ENCODE results near the gene CACNB2. TPM values are rescaled to one million over a fixed set of nuclear protein-coding genes. Genes with fewer than 3 reads are reported as not detected.
"Not testable (repeated sequence)": the region's sequence is repeated elsewhere in the genome, so short reads cannot be mapped to it uniquely, and the experiment has no call there.

Gene CACNB2
- total and polyA plus RNA-seq, 2 donors = 0.85 to 3.9 TPM

DNA sequence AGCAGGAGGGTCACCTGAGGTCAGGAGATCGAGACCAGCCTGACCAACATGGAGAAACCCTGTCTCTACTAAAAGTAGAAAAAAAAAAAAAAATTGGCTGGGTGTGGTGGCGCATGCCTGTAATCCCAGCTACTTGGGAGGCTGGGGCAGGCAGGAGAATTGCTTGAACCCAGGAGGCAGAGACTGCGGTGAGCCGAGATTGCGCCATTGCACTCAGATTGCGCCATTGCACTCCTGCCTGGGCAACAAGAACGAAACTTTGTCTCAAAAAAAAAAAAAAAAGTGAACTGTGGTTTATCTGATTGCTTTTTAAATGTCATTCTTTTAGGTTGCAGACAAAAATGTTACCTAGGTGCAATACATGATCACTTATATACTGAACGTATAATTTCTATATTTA lies 16.6 kb downstream of the CACNB2 start:
- not testable (repeated sequence) for H3K4me3 ChIP-seq (ENCODE audit: low read length in 2 of 2); H3K27ac ChIP-seq (ENCODE audit: low read depth in 1 of 2, low read length in 1 of 2); H3K4me1 ChIP-seq (ENCODE audit: control insufficient read depth in 2 of 2, insufficient read depth in 2 of 2, low read length in 2 of 2); H3K9me3 ChIP-seq (ENCODE audit: control insufficient read depth in 2 of 2, insufficient read depth in 1 of 2, low read length in 1 of 2); DNase-seq (ENCODE audit: low read depth in 6 of 9, low spot score in 9 of 9); H3K27me3 ChIP-seq (ENCODE audit: control insufficient read depth in 2 of 2, insufficient read depth in 1 of 2, low read length in 1 of 2); H3K36me3 ChIP-seq (ENCODE audit: control insufficient read depth in 2 of 2, insufficient read depth in 2 of 2, low read length in 1 of 2)
- 94% methylated on average over 8 of the region's 8 CpGs for WGBS

DNA sequence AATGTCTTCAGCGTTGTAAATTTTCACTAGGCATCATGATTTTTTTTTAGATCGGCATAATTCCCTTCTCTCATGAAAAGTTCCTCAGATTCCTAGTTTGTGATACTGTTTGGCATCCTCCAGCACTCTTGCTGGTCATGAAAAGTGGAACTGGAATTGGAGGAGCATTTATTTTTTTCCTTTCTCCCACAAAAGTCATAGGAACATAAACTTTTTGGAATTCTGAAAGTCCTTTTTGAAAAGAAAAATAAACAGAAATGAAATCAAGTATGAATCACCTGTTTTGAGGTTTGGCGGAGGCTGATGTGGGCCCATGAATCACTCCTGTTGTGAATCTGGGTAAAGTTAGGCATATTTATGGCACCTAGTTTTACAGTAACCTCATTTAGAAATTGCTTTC lies 17.7 kb downstream of the CACNB2 start:
- Histone ChIP-seq H3K36me3 (ENCODE audit: control insufficient read depth in 2 of 2, insufficient read depth in 2 of 2, low read length in 1 of 2) (no peaks in the 10 kb centered on the region), H3K9me3 (ENCODE audit: control insufficient read depth in 2 of 2, insufficient read depth in 1 of 2, low read length in 1 of 2) (no peaks in the 10 kb centered on the region), H3K27me3 (ENCODE audit: control insufficient read depth in 2 of 2, insufficient read depth in 1 of 2, low read length in 1 of 2) (no peaks in the 10 kb centered on the region), H3K4me3 (ENCODE audit: low read length in 2 of 2) (no peak overlapping the region), H3K27ac (ENCODE audit: low read depth in 1 of 2, low read length in 1 of 2) (no peak overlapping the region), H3K4me1 (ENCODE audit: control insufficient read depth in 2 of 2, insufficient read depth in 2 of 2, low read length in 2 of 2) (no peaks in the 10 kb centered on the region)
- no peak for DNase-seq (ENCODE audit: low read depth in 6 of 9, low spot score in 9 of 9)
- WGBS = 84% methylated on average over 3 of the region's 3 CpGs

DNA sequence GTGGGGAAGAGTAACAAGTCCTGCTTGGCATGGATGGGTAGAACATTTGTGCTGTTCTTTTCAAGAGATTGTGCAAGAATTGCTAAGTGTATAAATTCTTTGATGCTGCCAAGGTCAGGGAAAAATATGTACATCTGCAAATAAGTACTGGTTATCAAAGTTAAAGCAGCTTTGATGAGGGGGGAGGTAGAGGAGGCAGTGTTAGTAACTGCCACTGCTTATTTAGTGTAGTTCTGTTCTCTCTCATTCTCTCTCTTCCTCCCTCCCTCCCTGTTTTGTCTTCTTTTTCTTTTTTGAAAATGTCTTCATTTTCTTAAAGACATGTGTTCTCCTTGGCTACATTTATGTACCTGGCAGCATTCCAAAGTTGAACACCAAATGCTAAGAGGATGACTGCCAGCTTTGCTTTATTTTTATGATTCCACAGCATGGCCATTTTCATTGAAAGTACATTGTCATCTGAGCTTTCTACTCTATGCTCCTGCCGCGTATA lies 18.6 kb downstream of the CACNB2 start:
- H3K9me3 ChIP-seq (ENCODE audit: control insufficient read depth in 2 of 2, insufficient read depth in 1 of 2, low read length in 1 of 2) = no peaks in the 10 kb centered on the region
- no peaks in the 10 kb centered on the region for H3K27me3 ChIP-seq (ENCODE audit: control insufficient read depth in 2 of 2, insufficient read depth in 1 of 2, low read length in 1 of 2)
- H3K36me3 ChIP-seq (ENCODE audit: control insufficient read depth in 2 of 2, insufficient read depth in 2 of 2, low read length in 1 of 2) = no peaks in the 10 kb centered on the region
- no peak overlapping the region for H3K4me3 ChIP-seq (ENCODE audit: low read length in 2 of 2)
- no peaks in the 10 kb centered on the region for H3K4me1 ChIP-seq (ENCODE audit: control insufficient read depth in 2 of 2, insufficient read depth in 2 of 2, low read length in 2 of 2)
- 95% methylated on average over 2 of the region's 2 CpGs for WGBS
- no peak overlapping the region for H3K27ac ChIP-seq (ENCODE audit: low read depth in 1 of 2, low read length in 1 of 2)
- no peak for DNase-seq (ENCODE audit: low read depth in 6 of 9, low spot score in 9 of 9)

DNA sequence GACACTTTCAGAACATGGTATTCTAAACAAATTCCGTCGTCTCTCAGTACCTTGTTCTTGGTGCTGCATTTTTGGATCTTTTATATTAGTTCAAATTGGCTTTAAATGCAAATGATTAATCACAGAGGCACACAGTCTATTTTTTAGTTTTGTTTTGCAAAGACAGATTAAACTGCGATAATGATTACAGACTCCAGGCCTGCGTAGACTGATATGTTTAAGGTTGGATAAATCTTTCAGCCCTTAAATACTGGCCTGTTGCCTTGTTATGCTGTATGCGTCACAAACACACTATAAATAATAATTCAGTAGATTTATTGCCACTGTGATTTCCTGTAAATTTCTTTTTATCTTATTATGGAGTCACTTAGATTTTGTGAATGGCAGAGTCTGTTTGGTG lies 19.3 kb downstream of the CACNB2 start:
- no peaks in the 10 kb centered on the region for H3K27me3 ChIP-seq (ENCODE audit: control insufficient read depth in 2 of 2, insufficient read depth in 1 of 2, low read length in 1 of 2)
- no peaks in the 10 kb centered on the region for H3K9me3 ChIP-seq (ENCODE audit: control insufficient read depth in 2 of 2, insufficient read depth in 1 of 2, low read length in 1 of 2)
- H3K36me3 ChIP-seq (ENCODE audit: control insufficient read depth in 2 of 2, insufficient read depth in 2 of 2, low read length in 1 of 2) = no peaks in the 10 kb centered on the region
- no peaks in the 10 kb centered on the region for H3K4me1 ChIP-seq (ENCODE audit: control insufficient read depth in 2 of 2, insufficient read depth in 2 of 2, low read length in 2 of 2)
- no peak for DNase-seq (ENCODE audit: low read depth in 6 of 9, low spot score in 9 of 9)
- no peak overlapping the region for H3K27ac ChIP-seq (ENCODE audit: low read depth in 1 of 2, low read length in 1 of 2)
- 98% methylated on average over 5 of the region's 5 CpGs for WGBS
- H3K4me3 ChIP-seq (ENCODE audit: low read length in 2 of 2) = no peak overlapping the region

DNA sequence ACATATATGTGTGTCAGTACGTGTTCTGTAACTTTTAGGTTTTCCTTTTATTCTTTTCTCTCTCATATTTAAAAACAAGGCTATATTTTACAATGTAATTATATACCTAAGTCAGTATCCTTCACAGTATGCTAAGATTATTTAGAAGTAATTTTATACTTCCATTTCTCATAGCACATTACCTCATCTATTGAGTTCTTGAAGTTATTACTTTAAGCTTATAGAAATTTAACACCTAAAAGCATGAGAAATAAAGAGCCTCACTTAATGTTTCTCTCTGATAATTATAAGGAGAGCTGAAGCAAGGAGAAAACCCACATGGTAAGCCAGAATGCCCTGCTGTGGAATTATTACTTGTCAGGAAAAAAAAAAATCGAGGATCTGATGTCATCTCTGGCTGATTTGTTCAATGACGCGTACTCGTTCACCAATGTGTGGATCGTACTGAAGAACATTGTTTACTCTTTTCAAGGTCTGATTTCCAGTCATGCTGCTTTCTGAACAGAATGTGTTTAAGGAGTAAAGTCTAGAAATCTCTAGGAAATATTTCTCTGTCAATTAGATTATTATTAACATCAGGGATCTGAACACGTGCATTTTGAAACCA lies 21.9 kb downstream of the CACNB2 start:
- no peak for DNase-seq (ENCODE audit: low read depth in 6 of 9, low spot score in 9 of 9)
- Histone ChIP-seq H3K4me1 (ENCODE audit: control insufficient read depth in 2 of 2, insufficient read depth in 2 of 2, low read length in 2 of 2) (no peaks in the 10 kb centered on the region), H3K4me3 (ENCODE audit: low read length in 2 of 2) (no peak overlapping the region), H3K27me3 (ENCODE audit: control insufficient read depth in 2 of 2, insufficient read depth in 1 of 2, low read length in 1 of 2) (no peaks in the 10 kb centered on the region), H3K9me3 (ENCODE audit: control insufficient read depth in 2 of 2, insufficient read depth in 1 of 2, low read length in 1 of 2) (no peaks in the 10 kb centered on the region), H3K36me3 (ENCODE audit: control insufficient read depth in 2 of 2, insufficient read depth in 2 of 2, low read length in 1 of 2) (no peaks in the 10 kb centered on the region), H3K27ac (ENCODE audit: low read depth in 1 of 2, low read length in 1 of 2) (no peak overlapping the region)
- WGBS = 95% methylated on average over 7 of the region's 7 CpGs

DNA sequence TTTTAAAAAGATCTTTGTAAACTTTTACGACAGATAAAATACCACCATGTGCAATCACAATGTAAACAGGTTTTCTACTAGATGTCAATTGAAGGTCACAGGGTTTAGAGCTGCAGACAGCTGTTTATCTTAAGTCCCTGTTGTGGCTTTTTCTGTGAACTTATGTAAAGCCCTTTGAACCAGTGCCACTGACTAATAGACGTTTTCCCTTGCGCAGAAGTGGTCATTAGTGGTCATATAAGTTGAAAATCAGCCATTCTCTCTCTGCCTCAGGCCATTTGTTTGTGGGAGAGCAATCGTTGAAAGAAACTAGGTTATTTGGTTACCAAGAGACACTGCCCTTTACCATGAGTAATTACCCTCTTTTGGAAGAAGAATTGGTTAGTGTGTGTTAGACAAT lies 23.9 kb downstream of the CACNB2 start:
- no peaks in the 10 kb centered on the region for H3K9me3 ChIP-seq (ENCODE audit: control insufficient read depth in 2 of 2, insufficient read depth in 1 of 2, low read length in 1 of 2)
- H3K27me3 ChIP-seq (ENCODE audit: control insufficient read depth in 2 of 2, insufficient read depth in 1 of 2, low read length in 1 of 2) = no peaks in the 10 kb centered on the region
- no peak for DNase-seq (ENCODE audit: low read depth in 6 of 9, low spot score in 9 of 9)
- WGBS = 90% methylated on average over 4 of the region's 4 CpGs
- H3K4me1 ChIP-seq (ENCODE audit: control insufficient read depth in 2 of 2, insufficient read depth in 2 of 2, low read length in 2 of 2) = no peaks in the 10 kb centered on the region
- H3K36me3 ChIP-seq (ENCODE audit: control insufficient read depth in 2 of 2, insufficient read depth in 2 of 2, low read length in 1 of 2) = no peaks in the 10 kb centered on the region
- no peak overlapping the region for H3K27ac ChIP-seq (ENCODE audit: low read depth in 1 of 2, low read length in 1 of 2)
- no peak overlapping the region for H3K4me3 ChIP-seq (ENCODE audit: low read length in 2 of 2)

DNA sequence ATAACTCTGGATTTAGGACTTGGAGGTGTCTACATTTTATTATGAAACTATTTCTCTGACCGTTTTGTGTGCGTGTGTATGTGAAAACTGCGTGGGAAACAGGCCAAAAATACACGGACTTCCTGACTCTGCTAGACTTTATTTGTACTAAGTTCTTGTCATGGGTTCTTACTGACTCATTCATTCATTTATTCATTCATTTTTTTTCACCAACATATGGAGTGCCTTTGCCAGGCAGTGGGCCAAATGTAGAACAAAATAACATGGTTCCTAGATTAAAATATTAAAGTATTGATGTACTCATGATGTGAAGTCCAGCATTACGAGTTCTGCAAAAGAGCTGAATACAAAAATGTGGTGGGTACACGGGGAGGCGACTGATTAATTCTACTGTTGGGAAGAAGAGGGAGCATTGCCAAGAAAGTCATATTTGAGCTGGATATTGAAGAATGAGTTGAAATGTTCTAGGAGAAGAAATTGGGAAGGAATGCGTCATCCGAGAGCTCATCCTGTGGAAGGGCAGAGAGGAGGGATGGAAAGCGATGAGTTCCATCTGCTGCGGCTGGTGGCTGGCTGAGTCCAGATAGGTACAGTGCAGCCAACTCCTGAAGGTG lies 24.6 kb downstream of the CACNB2 start:
- H3K27ac ChIP-seq (ENCODE audit: low read depth in 1 of 2, low read length in 1 of 2) = no peak overlapping the region

DNA sequence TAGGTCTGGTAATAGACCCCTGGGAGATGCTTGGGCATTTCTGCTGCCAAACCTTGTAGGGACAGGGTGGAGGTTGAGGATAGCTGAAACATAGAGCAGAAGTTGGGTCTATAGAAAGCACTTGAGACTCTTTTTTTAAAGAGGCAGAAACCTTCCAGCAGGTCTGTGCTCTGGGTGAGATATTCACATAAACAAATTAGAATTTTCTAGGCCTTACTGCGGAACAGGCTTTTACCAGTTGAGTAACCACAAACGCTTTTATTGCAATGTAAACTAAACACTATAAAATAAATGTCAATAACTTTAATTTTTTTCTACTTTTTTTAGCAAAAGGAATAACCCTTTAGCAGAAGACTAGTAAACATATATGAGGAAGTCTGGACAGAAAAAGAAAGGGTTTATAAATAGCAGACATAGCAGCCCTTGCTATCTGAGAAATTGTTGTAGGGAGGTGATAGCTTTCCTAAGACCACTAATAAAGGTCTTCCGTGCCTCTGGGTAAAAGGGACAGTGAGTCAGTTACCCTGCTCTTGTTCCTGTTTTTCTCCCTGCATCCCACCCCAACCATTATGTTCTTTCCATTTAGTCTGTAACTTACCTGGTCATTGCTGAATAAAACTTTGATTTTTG lies 38.7 kb downstream of the CACNB2 start:
- 56% methylated on average over 3 of the region's 3 CpGs for WGBS

More for the DNA sequence above, 24.6 kb downstream of the CACNB2 start:
- H3K4me3 ChIP-seq (ENCODE audit: low read length in 2 of 2) = no peak overlapping the region
- WGBS = 96% methylated on average over 11 of the region's 11 CpGs
- no peaks in the 10 kb centered on the region for H3K27me3 ChIP-seq (ENCODE audit: control insufficient read depth in 2 of 2, insufficient read depth in 1 of 2, low read length in 1 of 2)
- no peaks in the 10 kb centered on the region for H3K9me3 ChIP-seq (ENCODE audit: control insufficient read depth in 2 of 2, insufficient read depth in 1 of 2, low read length in 1 of 2)
- no peaks in the 10 kb centered on the region for H3K36me3 ChIP-seq (ENCODE audit: control insufficient read depth in 2 of 2, insufficient read depth in 2 of 2, low read length in 1 of 2)
- no peak for DNase-seq (ENCODE audit: low read depth in 6 of 9, low spot score in 9 of 9)
- H3K4me1 ChIP-seq (ENCODE audit: control insufficient read depth in 2 of 2, insufficient read depth in 2 of 2, low read length in 2 of 2) = no peaks in the 10 kb centered on the region

DNA sequence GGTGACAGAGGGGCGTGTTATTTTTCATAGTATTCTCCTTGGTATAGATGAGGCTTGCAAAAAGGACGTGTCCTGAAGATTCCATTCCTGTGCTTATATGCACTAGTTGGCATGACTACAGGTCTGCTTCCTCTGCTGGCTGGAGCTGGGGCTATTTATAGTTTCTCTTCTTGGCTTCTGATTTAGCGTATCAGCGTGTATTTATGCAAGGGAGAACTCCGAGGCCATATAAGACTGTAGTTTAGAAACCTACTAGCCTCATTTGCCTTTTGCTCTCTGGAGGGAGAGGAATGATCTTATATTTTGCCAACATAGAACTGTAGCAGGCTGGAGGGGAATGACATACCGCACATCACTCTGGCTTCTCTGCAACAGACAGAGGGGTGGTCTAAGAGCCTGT lies 39.7 kb downstream of the CACNB2 start:
- 44% methylated on average over 6 of the region's 6 CpGs for WGBS
- Histone ChIP-seq H3K4me3 (ENCODE audit: low read length in 2 of 2) (no peak overlapping the region), H3K27me3 (ENCODE audit: control insufficient read depth in 2 of 2, insufficient read depth in 1 of 2, low read length in 1 of 2) (no peaks in the 10 kb centered on the region), H3K9me3 (ENCODE audit: control insufficient read depth in 2 of 2, insufficient read depth in 1 of 2, low read length in 1 of 2) (no peaks in the 10 kb centered on the region), H3K36me3 (ENCODE audit: control insufficient read depth in 2 of 2, insufficient read depth in 2 of 2, low read length in 1 of 2) (no peaks in the 10 kb centered on the region), H3K4me1 (ENCODE audit: control insufficient read depth in 2 of 2, insufficient read depth in 2 of 2, low read length in 2 of 2) (no peaks in the 10 kb centered on the region), H3K27ac (ENCODE audit: low read depth in 1 of 2, low read length in 1 of 2) (no peak overlapping the region)
- DNase-seq (ENCODE audit: low read depth in 6 of 9, low spot score in 9 of 9) = no peak

More for the DNA sequence above, 38.7 kb downstream of the CACNB2 start:
- Histone ChIP-seq H3K27me3 (ENCODE audit: control insufficient read depth in 2 of 2, insufficient read depth in 1 of 2, low read length in 1 of 2) (no peaks in the 10 kb centered on the region), H3K4me1 (ENCODE audit: control insufficient read depth in 2 of 2, insufficient read depth in 2 of 2, low read length in 2 of 2) (no peaks in the 10 kb centered on the region), H3K27ac (ENCODE audit: low read depth in 1 of 2, low read length in 1 of 2) (no peak overlapping the region), H3K36me3 (ENCODE audit: control insufficient read depth in 2 of 2, insufficient read depth in 2 of 2, low read length in 1 of 2) (no peaks in the 10 kb centered on the region), H3K4me3 (ENCODE audit: low read length in 2 of 2) (no peak overlapping the region), H3K9me3 (ENCODE audit: control insufficient read depth in 2 of 2, insufficient read depth in 1 of 2, low read length in 1 of 2) (no peaks in the 10 kb centered on the region)
- DNase-seq (ENCODE audit: low read depth in 6 of 9, low spot score in 9 of 9) = no peak

Measured in thymus (tissue), 11 donors.